HG02884 (cell line): ENCODE results near the gene CENPX.

Experiments used
- ATAC-seq: cut with Tn5 transposase; IDR thresholded peaks from one replicate; pipeline ENCODE4 v1.9.1; 2021; ENCODE audit warnings: mild to moderate bottlenecking, moderate library complexity; ENCODE audit not compliant: unreplicated experiment

Gene CENPX

DNA sequence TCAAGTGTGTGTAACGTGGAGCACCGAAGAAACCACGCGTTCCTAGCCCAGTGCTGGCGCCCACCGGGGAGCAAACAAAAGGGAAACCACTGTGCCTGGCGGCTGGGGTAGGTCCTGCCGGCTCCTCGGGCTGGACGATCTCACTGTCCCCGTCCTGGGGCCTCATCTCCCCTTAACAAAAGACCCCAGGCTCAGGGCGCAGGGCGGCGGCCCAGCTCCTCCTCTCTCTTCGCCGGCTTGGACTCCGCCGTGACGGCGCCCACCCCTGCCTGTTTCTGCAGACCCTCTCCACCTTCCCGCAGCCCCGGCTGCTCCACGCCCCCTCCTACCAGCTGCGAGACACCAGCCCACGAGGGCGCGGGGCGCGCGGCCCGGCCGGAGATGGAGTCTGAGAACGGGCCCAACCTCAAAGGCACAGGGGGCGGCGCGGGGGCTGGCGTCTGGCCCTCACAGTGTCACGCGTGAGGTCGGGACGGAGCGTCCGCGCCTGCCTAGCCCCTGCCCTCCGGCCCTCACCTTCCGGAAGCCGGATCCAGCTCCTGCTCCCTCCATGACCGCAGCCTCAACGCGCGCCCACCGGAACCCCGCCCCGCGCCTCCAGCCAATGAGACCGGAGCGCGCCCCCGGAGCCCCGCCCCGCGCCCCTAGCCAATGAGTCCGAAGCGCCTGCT, at the start of gene CENPX:
Gene CENPX, minus strand, starts transcription at position 569 of the 671 bp plus-strand sequence. Its CDS starts 17 bp downstream, at position 552.
- ATAC-seq, result no peak

DNA sequence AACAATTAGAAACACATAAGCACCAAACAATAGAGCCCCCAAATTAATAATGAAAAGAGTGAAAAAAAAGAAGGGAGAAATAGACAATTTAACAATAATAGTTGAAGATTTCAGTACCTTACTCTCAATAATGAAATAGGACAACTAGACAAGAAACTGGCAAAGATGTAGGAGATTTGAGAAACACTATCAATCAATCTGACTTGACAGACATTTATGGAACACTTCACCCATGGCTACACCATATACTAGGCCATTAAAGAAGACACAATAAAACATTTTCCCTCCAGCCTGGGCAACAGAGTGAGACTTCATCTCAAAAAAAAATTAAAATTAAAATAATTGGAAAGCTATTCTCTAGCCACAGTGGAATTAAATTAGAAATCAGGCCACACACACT, 47.9 kb upstream of the CENPX start:
- ATAC-seq, result no peak

DNA sequence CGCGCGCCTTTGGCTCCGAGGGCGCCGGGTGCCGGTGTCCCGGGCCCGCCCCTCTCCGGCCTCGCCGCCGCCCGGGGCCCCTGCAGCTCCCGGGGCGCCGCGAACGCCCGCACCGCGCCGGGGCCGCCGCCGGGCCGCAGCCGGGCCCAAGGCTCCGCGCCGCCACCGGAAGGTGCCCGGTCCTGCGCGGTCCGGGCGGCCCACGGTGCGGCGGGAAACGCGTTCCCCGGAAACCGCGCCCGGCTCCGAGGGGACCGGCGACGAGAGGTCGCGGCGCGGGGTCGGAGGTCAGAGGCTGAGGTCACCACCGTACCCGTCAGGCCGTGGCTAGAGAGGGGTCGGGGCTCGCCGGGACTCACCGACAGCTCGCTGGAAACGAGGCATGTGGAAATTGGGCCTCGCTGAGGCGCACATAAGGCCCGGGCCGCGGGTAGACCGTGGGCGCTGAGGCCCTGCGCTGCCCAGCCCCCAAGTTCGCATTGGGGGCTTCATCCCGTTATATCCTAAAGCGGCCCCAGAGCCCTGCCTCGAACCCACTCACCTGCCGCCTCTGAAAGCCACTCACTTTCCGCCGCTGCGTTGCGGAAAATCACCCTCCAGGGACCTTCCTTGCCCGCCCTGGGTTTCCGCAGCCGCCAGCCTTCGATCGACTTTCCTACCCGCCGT, 43.1 kb upstream of the CENPX start, which contains the start of gene DUS1L:
Gene DUS1L, minus strand, starts transcription at position 167 of the 666 bp plus-strand sequence. CDS start 745 bp downstream, outside the sequence.
- no peak for ATAC-seq

DNA sequence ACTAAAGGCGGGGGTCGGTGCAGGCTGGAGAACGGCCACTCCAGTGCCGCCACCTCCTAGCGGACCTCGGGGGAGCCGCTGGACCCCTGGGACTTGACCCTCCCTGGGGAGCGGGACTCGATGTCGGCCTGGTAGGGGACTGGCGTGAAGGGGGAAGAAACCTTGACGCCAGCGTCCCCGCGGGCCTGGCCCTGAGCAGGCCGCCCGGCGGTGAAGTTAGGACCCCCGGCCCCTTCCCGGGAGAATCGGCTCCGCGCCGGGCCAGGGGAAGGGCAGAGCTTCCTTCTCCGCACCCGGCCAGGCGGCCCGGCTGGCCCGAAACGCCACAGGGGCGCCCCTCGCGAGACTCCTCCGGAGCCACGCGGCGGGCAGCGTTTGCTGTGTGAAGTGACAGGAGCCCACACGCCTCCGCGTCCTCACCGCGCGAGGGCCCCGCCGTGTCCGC, 42.5 kb upstream of the CENPX start:
- ATAC-seq, result no peak

DNA sequence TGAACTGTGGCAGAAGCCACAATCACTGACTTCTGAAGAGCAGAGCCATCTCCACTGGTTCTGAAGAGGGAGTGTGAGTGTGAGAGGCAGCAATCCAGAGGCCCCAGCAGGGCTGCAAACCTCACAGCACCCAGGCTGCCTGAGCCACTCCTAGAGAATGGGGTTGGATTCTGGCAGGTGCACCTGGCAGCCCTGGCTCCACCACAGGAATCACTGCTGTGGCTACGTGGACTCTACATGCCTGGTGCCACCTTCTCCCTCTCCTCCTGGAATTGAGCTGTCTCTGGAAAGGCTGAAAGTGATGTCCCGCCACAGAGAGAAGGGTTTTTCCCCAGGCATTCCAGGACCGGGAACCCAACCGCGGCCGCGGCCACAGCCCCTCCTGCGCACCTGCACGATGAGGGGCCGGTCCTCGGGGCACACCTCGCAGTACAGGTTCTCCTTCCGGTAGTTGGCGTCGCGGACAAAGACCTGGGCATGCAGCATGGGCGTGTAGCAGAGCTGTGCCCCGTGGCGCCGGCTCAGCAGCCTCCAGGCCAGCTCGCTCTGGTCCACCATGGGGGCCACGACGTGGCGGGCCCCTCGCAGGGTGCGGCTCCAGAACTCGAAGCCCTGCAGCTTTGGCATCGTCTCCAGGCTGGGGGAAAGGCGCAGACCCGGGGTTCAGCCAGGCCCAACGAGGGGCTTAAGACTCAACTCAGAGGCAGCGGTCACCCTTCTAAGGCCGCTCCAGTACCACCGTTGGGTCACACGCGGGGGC, 41.9 kb upstream of the CENPX start:
- no peak for ATAC-seq

DNA sequence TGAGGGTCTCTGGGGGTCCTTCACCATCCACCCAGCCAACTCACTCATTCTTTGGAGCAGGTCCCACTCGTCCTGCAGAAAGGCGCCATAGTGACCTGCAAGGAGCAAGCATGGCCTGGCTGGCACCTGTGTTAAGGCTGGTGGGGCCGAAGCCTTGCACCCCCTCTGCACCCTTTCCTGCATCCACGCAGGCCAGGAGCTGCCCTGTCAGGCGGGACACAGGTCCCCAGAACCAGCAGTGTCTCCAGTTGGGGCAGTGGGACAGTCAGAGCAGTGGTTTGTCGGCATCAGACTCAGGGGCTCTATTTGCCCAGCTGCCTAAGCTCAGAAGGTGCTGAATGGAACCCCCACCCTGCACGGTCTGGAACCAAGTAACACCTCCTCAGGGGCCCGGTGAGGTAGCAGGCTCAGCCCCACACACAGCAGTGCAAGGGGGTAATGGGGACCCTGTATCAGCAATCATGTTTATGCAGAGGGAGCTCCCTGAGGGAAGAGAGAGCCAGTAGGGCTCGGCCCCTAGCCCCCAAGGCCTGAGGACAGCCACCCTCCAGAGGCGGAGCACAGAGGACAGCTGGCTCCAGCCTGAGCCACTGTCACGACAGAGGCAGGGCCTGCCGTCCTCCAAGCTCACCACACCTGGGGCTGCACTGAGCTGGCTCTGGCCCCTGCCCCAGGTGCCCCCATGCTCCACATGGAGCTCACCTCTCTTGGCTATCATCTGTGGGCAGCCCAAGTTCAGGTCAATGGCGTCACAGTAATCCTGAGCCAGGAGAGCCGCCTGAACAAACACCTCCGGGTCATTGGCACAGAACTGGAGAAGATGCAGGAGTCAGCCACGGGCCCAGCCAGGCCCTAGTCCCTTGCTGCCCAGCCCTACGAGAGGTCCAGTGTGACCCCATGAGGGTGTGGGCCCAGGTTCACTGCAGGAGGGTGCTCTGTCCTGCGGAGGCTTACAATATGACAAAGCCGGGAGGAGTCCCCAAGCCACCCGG, 41.0 kb upstream of the CENPX start:
- ATAC-seq, result no peak

DNA sequence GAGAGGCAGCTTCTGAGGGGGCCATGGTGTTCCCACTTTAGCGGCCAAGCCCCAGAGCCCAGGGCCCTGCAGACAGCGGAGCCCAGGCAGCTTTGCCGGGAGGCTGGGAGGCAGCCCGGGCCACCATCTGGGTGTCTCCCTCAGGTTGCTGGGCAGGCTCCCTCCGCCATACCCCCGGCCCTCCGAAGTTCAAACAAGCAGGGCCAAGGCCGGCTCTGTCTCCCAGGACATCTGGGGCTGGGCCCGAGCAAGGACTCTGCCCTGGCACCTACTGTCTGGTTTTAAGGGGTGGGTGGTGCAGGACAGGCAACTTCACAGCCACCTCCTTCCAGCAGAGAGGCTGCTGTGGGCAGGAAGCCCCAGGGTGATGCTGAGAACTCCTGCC, 40.3 kb upstream of the CENPX start:
- ATAC-seq, result no peak

DNA sequence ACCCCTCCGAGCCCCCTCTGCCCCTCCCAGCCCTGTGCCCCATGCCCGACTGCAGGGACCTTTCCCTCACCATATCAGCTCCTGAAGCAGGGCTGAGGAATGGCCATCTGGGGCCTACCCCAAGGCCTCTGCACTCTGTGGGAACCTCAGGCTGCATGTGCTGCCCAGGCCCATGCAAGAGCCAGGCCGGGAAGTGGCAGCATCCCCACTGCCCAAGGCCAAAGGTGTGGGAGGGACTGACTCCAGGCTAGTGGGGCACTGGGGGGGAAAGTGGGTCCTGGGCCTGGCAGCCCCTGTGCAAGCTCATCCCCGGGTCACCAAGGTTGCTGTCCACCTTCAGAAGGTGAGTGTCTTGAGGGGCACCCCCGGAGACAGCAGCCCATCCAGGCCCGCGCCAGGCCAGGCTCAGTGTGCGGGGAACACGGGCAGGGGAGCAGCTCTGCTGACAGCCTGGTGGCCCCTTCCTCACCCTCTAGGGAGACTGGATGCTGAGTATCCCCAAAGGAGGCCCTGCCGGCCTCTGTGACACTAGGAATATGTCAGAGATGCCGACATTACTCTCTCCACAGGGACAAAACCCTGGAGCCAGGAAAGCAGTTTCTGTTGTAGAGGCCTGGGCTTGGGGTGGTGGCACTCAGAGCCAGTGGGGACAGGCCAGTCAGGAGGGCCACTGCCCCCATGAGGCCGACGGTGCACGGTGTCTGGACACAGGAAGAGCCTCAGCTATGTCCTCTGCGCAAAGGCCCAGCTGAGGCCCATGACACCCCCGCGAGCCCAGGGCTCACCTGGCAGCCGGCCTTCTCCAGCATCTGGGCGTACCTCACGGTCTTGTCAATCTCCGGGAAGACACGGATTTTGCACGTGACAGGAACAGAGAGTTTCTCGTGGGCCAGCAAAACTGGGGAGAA, 39.7 kb upstream of the CENPX start:
- no peak for ATAC-seq

DNA sequence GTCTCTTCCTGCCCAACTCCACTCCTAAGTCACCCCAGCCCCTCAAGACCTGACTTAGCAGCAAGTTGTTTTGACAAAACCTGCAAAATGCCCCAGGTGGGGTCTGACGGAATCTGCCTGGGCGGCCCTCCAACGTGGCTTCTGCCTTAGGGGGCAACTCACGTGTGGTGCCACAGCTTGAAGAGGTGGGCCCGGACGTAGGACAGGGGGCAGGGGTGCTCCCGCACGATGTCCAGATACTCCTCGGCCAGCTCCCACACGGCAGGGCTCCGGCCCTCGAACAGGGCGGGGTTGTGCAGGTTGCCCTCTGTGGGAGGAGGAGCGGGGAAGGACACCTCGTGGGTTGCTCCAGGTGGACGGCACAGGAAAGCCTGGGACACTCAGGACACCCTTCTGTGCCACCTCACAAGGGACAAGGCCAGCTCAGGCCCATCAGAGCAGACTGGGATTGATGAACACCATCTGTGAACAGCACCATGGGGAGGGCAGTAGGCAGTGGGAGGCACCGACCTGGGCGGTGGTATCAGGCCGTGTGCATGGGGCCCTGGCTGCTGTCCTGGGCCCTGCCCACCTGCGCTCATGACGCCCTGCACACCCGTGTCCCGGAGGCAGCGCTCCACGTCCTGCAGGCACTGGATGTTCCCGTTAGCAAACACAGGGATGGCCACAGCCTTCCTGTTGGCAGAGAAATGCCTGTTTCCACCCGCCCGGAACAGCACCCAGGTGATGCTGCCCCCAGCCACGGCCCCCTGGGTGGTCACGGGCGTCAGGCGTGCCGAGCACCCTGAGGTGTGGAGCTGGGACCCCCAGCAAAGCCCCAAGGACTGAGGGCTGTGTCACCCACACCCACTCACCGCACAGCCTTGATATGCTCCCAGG, 38.6 kb upstream of the CENPX start:
- ATAC-seq, result no peak

DNA sequence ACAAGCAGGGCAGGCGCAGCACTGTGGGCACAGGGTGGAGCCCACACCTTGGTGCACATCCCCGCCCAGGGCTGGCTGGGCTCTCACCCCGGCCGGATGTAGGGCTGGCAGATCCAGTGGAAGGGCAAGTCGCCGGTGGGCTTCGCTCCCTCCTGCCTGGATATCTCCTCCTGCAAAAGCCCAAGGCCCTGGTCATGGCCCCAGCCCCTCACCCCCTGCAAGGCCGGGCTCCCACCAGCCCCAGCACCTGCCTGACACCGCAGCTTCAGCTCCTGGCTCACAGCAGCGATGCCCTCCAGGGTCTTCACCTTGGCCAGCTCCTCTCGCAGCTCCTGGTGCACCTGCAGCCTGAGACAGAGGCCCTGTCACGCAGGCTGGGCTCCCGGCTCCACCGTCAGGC, 37.9 kb upstream of the CENPX start:
- no peak for ATAC-seq

DNA sequence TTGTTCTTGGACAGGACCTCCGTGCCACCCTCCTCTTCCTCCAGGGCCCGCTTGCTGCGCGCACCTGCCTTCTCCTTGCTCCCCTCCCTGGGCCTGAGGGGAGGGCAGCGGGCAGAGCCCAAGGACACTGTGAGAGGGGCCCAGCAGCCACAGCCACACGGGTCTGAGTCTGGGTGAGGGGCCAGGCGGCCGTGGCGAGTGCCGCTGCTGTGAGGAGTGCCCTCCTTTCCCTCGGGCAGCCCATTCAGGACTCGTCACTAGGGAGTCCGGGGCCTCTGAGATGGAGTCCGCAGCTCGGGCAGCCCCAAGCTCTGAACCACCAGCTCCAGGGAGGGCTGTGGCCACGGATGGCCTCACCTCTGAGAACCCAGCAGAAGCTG, 37.3 kb upstream of the CENPX start:
- no peak for ATAC-seq

DNA sequence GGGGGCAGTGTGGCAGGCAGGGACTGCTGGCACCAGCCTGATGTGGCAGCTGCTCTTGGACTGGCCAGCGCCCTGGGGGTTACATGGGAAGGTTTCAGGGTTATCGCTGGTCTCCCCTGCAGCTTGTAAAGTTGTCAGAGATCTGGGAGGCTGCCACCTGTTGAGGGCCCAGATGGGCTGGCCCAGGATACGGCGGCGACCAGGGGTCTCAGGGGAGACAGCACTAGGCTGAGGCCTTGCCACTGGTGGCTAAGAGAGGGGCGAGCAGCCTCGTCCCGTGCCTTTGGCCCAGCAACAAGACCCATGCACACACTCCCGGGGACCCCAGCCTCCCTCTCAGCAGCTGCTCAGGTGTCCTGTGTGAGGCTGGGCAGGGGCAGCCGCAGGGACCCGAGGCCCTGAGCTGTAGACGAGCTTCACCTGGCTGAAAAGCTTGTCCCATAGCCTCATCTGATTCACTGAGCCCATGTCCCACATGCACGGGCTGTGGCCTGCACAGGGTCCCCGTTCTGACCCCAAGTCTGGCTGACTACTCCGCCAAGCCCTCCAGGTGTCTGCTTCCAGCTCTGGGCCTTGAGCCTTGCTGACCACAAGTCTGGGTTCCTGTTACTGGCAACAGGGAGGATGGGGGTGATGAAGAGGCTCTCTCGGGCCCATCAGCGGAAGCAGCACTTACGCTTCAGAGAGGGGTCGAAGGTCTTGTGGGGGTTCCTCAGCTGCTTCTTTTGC, 36.8 kb upstream of the CENPX start:
- ATAC-seq, result no peak

DNA sequence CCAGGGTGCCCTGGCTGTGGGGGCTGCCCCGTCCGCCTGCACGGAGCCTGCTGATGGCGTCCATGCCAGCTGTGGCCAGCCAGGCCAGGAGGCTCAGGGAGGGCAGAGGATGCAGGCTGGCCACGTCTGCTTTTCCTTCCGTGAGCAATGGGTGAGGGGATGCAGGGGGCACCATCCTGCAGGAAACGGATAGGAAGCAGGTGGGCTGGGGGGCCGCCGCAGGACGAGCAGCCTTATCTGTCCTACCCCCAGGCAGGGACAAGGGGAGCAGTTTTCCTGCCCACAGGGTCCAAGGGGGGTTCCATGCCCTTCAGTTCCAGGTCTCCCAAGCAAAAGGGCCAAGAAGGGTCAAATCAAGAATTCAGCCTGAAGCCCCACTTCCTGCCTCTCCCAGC, 36.2 kb upstream of the CENPX start:
- no peak for ATAC-seq

DNA sequence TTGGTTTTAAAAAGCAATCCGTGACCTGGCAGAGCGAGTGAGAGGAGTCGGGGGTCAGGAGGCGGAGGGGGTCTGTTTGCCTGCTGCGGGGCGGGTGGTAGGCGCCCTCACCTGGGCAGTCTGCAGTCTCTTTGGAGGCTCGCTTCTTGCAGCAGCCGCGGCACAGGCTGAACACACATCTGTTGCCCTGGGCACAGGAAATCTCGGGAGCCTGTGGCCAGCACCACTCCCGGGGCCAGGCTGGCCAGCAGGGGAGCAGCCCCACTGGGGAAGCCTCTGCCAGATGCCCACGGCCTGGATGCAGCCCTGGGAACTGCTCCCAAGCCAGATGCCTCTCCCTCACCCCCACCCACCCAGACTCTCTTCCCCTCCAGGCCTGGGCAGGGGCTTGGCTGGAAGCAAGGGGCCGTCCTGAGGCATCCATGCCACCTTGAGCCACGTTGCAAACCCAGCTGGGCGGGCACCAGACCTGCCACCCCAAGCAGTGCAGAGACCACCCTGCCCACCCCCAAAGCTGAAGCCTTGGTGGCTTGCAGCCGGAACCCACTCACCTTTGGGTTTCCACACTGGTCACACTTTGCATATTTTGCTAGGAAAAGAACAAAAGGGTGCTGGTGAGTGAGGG, 35.7 kb upstream of the CENPX start:
- ATAC-seq, result no peak

DNA sequence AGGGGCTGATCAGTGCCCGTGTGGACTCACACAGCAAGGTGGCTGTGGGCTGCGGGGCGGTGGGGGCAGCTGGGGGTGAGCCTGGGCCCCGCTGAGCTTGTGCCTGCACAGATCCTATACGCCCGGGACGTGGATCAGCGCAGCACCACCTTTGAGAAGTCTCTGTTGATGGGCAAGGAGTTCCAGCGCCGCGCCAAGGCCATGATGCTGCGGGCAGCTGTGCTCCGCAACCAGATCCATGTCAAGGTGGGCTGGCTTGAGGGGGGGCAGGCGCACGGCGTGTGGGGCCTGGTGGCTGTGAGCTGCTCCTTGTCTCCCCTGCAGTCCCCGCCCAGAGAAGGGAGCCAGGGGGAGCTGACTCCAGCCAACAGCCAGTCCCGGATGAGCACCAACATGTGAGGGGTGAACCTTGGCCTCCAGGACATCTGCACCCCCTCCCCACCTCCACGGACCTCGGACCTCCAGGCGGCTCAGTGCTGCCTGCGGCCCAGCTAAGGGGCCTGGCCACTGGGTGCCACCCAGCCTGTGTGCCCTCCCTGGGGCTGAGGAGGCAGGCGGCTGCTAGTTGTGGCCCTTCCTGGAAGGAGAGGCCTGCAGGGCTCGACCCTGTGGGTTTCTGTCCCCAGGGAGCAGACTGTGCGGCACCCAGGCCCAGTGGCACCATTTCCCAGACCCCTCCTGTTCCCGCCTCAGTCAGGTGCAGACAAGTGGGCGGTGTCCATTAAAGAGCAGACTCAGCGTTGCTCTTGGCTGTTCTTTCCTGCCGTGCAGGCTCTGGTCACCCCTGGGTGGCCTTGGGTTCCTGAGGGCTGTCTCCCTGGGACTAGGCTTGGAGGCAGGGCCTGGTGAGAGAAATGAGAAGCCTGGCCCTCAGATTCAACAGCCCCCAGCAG, 34.3 kb upstream of the CENPX start:
- ATAC-seq, result no peak

DNA sequence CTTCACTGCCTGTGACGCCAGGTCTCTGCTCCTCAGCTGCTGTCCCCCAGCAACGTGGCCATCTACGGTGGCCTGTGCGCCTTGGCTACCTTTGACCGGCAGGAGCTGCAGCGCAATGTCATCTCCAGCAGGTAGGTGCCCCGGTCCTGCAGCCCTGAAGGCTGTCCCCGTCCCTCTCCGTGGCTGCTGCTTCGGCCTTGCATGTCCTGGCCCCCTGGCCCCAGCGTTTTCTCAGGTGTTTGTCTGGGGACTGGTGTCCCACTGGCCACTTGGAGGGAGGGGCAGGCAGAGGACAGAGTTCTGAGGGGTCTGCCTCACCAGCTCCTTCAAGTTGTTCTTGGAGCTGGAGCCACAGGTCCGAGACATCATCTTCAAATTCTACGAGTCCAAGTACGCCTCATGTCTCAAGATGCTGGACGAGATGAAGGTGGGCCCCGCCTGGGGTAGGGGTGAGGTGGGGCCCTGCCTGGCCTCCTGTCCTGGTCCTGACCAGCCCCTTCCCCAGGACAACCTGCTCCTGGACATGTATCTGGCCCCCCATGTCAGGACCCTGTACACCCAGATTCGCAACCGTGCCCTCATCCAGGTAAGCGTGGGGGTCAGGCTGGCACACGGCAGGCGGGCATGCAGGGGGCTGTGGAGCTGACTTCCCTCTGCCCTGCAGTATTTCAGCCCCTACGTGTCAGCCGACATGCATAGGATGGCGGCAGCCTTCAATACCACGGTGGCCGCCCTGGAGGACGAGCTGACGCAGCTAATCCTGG, 33.5 kb upstream of the CENPX start:
- ATAC-seq, result no peak
